HG03342 (cell line): ENCODE data around the gene RBM43.
"Not testable (repeated sequence)": the region's sequence is repeated elsewhere in the genome, so short reads cannot be mapped to it uniquely, and the experiment has no call there.

Experiments
- ATAC-seq: cut with Tn5 transposase; IDR thresholded peaks from one replicate; pipeline ENCODE4 v1.9.1; 2021; ENCODE audit warnings: mild to moderate bottlenecking, moderate library complexity; ENCODE audit not compliant: unreplicated experiment

Gene RBM43

GRCh38 chr2:151269798-151270568 is 8.3 kb upstream of the RBM43 start:
- ATAC-seq = no peak

- no peak for ATAC-seq
Observed at GRCh38 chr2:151268085-151268484, 6.4 kb upstream of the RBM43 start.

DNA sequence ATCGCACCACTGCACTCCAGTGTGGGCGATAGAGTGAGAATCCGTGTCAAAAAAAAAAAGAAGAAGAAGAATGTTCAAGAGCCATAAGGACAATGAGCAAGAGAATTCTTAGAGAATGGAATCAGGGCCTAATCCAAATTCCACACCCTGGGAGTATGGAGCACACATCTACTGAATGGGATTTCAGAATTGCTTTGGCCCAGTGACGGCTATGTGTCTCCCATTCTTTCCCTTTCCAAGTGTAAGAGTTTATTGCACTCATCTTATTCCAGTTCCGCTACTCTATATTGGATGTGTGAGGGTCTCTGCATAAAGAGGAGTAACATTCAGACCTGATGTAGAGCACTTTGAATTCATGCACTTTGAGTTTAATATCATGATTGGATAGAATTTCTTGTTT is 5.9 kb upstream of the RBM43 start:
- ATAC-seq = no peak

DNA sequence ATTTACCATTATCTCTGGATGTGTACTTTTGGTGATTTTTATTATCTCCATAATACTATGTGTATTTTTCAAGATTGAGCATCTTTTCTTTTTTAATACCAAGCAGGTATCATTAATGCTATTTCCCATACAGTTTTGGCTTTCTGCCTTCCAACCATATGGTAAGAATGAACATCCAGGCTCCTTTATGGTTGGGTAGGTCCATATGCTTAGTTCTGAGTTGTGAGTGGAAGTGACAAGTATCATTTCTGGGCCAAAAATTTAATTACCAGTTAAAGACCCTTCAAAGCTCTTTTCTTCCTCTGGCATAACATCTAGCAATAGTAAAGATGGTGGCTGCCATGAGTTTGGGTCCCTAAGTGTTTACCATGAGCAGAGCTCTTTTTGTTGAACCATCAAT is 4.3 kb upstream of the RBM43 start:
- ATAC-seq = no peak

GRCh38 chr2:151264157-151264825 is 2.6 kb upstream of the RBM43 start:
- ATAC-seq = no peak

GRCh38 chr2:151262629-151263028 is 966 bp upstream of the RBM43 start:
- no peak for ATAC-seq

- ATAC-seq = no peak
Observed at GRCh38 chr2:151261977-151262291, 271 bp upstream of the RBM43 start.

DNA sequence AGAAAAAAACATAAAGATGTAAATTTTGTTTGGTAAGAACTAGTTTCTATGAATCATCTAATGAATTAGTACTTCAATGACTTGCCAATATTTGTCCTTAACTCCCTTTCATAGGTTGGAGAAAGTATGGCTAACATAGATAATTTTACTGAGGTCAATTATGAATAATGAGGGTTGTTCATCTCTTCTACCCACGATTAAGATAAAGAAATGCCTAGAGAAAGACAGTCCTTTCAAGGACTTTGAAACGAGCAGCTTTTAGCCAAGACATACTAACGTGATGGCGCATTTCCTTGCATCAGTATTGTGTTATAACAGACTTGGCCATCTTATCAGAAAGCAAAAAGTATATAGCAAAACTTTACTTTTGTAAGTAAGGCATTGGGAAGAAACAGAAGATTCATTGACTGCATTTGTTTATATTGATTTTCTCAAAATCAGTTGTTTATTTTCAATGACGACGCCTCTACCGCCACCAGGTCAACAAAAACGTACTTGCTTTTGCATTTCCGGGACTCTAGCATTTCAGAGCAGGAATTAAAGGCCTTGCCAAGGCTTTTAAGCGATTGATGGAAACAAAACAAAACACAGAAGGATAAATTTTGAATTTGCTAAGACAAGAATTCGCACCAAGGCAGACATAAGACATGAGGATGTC is 961 bp downstream of the RBM43 start:
- peak; percentile 28 for ATAC-seq

DNA sequence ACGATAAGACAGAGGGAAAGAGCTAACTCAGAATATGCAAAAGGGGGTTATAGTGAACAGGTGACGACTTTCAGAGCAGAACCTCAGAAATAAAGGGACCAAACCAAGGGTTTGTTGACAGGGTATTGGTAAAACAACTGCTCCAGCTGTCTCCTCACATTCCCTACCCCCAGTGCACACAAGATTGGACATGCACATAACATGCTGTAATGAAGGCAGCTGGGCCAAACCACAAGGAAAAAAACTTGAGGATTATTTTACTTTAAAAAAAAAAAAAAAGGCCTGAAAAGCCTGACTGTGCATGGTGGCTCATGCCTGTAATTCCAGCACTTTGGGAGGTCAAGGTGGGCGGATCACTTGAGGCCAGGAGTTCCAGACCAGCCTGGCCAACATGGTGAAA is 3.5 kb downstream of the RBM43 start:
- ATAC-seq = no peak

DNA sequence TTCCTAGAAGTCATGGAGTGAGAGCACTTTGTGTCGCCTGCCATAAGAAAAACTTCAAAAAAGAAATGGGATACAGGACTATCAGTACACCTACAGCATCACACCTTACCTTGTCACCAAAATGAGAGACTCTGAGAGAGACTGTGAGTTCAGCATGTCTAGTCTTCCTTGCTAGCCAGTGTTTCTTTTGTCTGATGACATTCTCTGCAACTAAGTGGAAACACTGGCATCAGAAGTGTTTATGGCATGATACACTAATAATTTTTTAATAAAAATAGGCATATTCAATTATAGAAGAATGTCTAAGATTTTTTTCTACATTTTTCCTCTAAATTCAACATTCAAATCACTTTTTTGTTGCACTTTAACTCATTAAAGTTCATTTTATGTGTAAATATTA is 9.0 kb downstream of the RBM43 start:
- no peak for ATAC-seq

- no peak for ATAC-seq
Observed at GRCh38 chr2:151251012-151251411, 10.7 kb downstream of the RBM43 start.

DNA sequence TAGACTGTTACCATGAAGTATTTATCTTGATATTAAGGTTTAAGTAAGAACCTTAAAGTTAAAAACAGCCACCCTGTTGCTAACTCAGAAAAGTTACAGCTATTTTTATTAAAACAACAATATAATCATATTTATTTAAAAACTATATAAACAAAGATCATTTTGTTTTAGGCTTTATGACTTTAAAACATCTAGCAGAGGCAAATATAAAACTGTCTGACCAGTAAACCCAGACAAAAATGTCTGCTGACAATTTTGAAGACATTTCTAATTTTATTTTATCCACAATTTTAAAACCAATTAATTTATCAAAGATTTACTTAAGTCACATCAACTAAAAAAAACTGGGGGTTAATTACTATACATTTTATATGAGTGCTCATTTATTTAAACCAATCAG is 14.2 kb downstream of the RBM43 start:
- no peak for ATAC-seq

- ATAC-seq = no peak
Observed at GRCh38 chr2:151246152-151246551, 15.5 kb downstream of the RBM43 start.

GRCh38 chr2:151243468-151243867 is 18.2 kb downstream of the RBM43 start:
- ATAC-seq = no peak

GRCh38 chr2:151241224-151241623 is 20.4 kb downstream of the RBM43 start:
- ATAC-seq = no peak

- ATAC-seq = no peak
Observed at GRCh38 chr2:151240433-151240832, 21.2 kb downstream of the RBM43 start.

DNA sequence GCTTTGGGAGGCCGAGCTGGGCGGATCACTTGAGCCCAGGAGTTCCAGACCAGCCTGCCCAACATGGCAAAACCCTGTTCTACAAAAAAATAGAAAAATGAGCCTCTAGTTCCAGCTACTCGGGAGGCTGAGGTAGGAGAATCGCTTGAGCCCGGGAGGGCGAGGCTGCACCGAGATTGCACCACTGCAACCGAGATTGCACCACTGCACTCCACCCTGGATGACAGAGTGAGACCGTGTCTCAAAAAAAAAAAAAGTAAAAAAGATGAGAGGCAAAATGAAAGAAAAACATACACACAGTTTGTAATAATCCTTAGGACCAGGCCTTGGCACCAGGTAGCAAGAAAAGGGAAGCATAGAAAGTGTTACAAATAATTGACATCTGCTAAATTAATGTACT is 22.0 kb downstream of the RBM43 start:
- ATAC-seq = no peak

- ATAC-seq = peak; percentile 91
Observed at GRCh38 chr2:151238527-151239487, 22.9 kb downstream of the RBM43 start.

DNA sequence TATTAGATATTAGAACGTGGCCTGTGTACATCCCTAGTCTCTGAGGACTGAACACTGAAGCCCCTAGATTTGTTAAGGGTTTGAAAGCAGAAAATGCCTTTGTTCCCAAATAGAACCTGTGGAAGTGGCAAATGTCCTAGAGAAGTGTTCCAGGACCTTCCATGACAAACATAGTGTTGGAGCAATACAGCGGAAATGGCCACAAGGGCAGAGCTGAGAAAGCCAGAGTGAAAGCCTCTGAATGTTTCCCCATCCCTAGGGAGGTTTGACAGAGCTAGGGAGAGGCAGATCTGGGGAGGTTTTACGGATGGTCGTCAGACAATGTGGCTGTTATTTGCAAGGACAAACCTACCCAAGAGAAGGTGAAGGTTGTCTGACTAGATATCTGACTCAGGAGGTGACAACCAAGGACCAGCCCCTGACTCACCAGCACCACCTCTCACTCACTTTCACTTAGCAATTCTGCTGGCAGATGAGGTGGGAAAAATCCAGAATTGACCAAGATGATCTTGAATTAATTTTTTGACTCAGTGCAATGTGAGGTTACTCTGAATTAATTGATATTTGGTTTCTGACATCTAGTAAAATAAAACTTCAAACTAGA is 24.1 kb downstream of the RBM43 start:
- ATAC-seq = no peak

- not testable (repeated sequence) for ATAC-seq
Observed at GRCh38 chr2:151233760-151234159, 27.9 kb downstream of the RBM43 start.

DNA sequence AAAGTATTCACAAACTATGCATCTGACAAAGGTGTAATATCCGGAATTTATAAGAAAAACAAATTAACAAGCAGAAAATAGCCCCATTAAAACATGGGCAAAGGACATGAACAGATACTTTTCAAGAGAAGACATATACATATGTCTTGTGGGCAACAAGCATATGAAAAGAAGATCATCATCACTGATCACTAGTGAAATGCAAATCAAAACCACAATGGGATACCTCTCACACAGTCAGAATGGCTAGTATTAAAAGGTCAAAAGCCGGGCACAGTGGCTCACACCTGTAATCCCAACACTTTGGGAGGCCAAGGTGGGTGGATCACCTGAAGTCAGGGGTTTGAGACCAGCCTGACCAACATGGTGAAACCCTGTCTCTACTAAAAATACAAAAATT is 28.4 kb downstream of the RBM43 start:
- ATAC-seq = not testable (repeated sequence)
